ENCODE measurements around the gene RAD23A. TPM values are rescaled to one million over a fixed set of nuclear protein-coding genes. Genes with fewer than 3 reads are reported as not detected.

The RAD23A gene
- total and polyA plus RNA-seq, 2 of the 4 experiments (the other 2 are of a cell fraction), result 54.3 to 67.8 TPM

- Histone ChIP-seq H4K20me1 (ENCODE audit: insufficient read depth, low read length) (no peaks in the 10 kb centered on the region), H3K27ac (ENCODE audit: insufficient read depth, low read length) (no peak overlapping the region), H3K4ac (ENCODE audit: low read depth, low read length) (no peak overlapping the region), H4K5ac (ENCODE audit: low read depth, low read length) (no peak overlapping the region), H4K91ac (ENCODE audit: insufficient read depth, low read depth, low read length) (no peak overlapping the region), H3K9ac (ENCODE audit: low read depth, low read length) (no peak overlapping the region), H2BK15ac (ENCODE audit: low read depth, low read length) (no peak overlapping the region), H3K9me1 (ENCODE audit: insufficient read depth, low read length) (0 out of 2 replicates have a peak, but pooled peaks cover 4% of the 10 kb centered on the region), H3K14ac (replicated peaks; ENCODE audit: low read depth, low read length) (no peak overlapping the region), H2BK120ac (ENCODE audit: low read depth, low read length) (no peak overlapping the region), H2AFZ (replicated peaks; ENCODE audit: low read length, poor library complexity) (no peak overlapping the region), H2BK5ac (ENCODE audit: low read depth, low read length, poor library complexity, severe bottlenecking) (no peak overlapping the region), H3K23ac (ENCODE audit: low read depth, low read length) (no peak overlapping the region), H2AK5ac (ENCODE audit: low read depth, low read length) (no peak overlapping the region), H3K27me3 (ENCODE audit: control insufficient read depth, insufficient read depth, low read length) (no peaks in the 10 kb centered on the region), H3K4me1 (ENCODE audit: control insufficient read depth, insufficient read depth, low read length) (peaks cover 3% of the 10 kb centered on the region; the same call in 1 of the 2 replicates), H2AK9ac (replicated peaks; ENCODE audit: low read depth, low read length, poor library complexity) (peak overlapping the region; percentile 65), H3K56ac (ENCODE audit: extremely low read depth, insufficient read depth, low read length) (no peak overlapping the region), H3K9me3 (ENCODE audit: control insufficient read depth, insufficient read depth, low read length) (no peaks in the 10 kb centered on the region), H3K18ac (ENCODE audit: low read depth, low read length) (no peak overlapping the region), H3K4me2 (ENCODE audit: low read depth, low read length) (no peak overlapping the region), H2BK20ac (ENCODE audit: low read depth, low read length) (no peak overlapping the region), H4K8ac (ENCODE audit: low read depth in 2 of 2, low read length in 2 of 2) (no peak overlapping the region), H3K36me3 (ENCODE audit: control insufficient read depth, insufficient read depth, low read length) (no peaks in the 10 kb centered on the region), H3K4me3 (ENCODE audit: insufficient read depth, low read depth, low read length) (no peak overlapping the region), H3K79me1 (ENCODE audit: low read depth in 1 of 2, low read length in 2 of 2) (no peaks in the 10 kb centered on the region; a peak in 1 of 4 replicates)
- CTCF ChIA-PET, result no interaction called here
- dilution Hi-C loops (cut with HindIII; ENCODE audit: low sequenced_read_pairs, unreplicated experiment) (no loop called here), in situ Hi-C loops (cut with MboI; ENCODE audit: low sequenced_read_pairs) (loop anchor here (25.0 kb wide), 1 partner anchor 750 kb away; a partner anchor contains a TSS), intact Hi-C loops (cut with micrococcal nuclease) (loop anchor here (5.0 kb wide), 1 partner anchor 45 kb away; no protein-coding TSS in a partner anchor)
- no peak for DNase-seq
- 83% methylated on average over 1 of the region's 3 CpGs; no CpG with 5 or more reads in 1 of the 2 experiments for WGBS, 2 experiments (ENCODE audit: extremely low coverage in 2 of 2, insufficient read length in 1 of 2)
- no TSS peak for BruUV-seq (replicated peaks)
- ATAC-seq (ENCODE audit: low read depth), result no peak
- POLR2A ChIA-PET (ENCODE audit: unreplicated experiment), result no interaction called here
- TF ChIP-seq MAZ (IDR thresholded peaks at IDR 0.05; ENCODE audit: borderline replicate concordance, low read depth, low read length) (no peak), USF2 (IDR thresholded peaks at IDR 0.05; ENCODE audit: low read depth, low read length) (no peak), FOS (IDR thresholded peaks at IDR 0.05; ENCODE audit: low read depth, low read length) (no peak), CHD1 (IDR thresholded peaks at IDR 0.05; ENCODE audit: low read depth, low read length) (no peak), BHLHE40 (IDR thresholded peaks at IDR 0.05; ENCODE audit: low read depth, low read length) (no peak), CEBPB (IDR thresholded peaks at IDR 0.05; ENCODE audit: low read depth, low read length) (no peak), MAFK (IDR thresholded peaks at IDR 0.05; ENCODE audit: low read depth, low read length) (no peak), RAD21 (IDR thresholded peaks at IDR 0.05; ENCODE audit: low read length) (no peak), POLR2A (IDR thresholded peaks at IDR 0.05; ENCODE audit: low read depth, low read length) (no peak), MXI1 (IDR thresholded peaks at IDR 0.05; ENCODE audit: borderline replicate concordance, low read depth, low read length) (no peak), SMC3 (IDR thresholded peaks at IDR 0.05; ENCODE audit: low read depth, low read length) (no peak), CTCF (conservative IDR thresholded peaks at IDR 0.05; ENCODE audit: low read depth, low read length) (no peak), ELK1 (IDR thresholded peaks at IDR 0.05; ENCODE audit: borderline replicate concordance, low read depth, low read length) (no peak), NFE2L2 (IDR thresholded peaks at IDR 0.05; ENCODE audit: low read depth, low read length) (no peak), RCOR1 (IDR thresholded peaks at IDR 0.05; ENCODE audit: insufficient replicate concordance, low read length) (no peak), RFX5 (IDR thresholded peaks at IDR 0.05; ENCODE audit: low read depth, low read length) (no peak)
Observed at GRCh38 chr19:12987190-12987589, 41.5 kb downstream of the RAD23A start.

Measured in IMR-90 (cell line).